Gastroesophageal sphincter (tissue), 4 donors: Measurements from ENCODE around the gene GNAI1. TPM values are rescaled to one million over a fixed set of nuclear protein-coding genes. Genes with fewer than 3 reads are reported as not detected.

Experiments
- ATAC-seq: fragments of 150-250 bp; one replicate; pipeline ENCODE4 v1.9.1; 2016; ENCODE audit warnings: mild to moderate bottlenecking, moderate library complexity
- H3K27ac ChIP-seq, 4 donors: fragments of 200-600 bp; sonication (generic) in 3 of 4; 1 replicate in 3 of 4; 2 replicates in 1 of 4; pipeline ENCODE4 v1.5.1; 2016 to 2019
- H3K27me3 ChIP-seq: fragments of 200-600 bp; sonication (generic); one replicate; pipeline ENCODE4 v1.5.1; 2019
- H3K36me3 ChIP-seq, 2 donors: fragments of 200-600 bp; sonication (generic); one replicate each; pipeline ENCODE4 v1.5.1; 2019; ENCODE audit warnings: control low read depth in 1 of 2
- H3K4me1 ChIP-seq, 3 donors: fragments of 200-600 bp; sonication (generic); 1 replicate in 2 of 3; 2 replicates in 1 of 3; pipeline ENCODE4 v1.5.1; 2016 to 2019; ENCODE audit warnings: control low read depth in 2 of 3
- H3K4me3 ChIP-seq, 2 donors: fragments of 200-600 bp; sonication (generic); one replicate each; pipeline ENCODE4 v1.5.1; 2019; ENCODE audit warnings: mild to moderate bottlenecking in 1 of 2, moderate library complexity in 1 of 2
- H3K9me3 ChIP-seq, 3 donors: fragments of 200-600 bp; sonication (generic); one replicate each; pipeline ENCODE4 v1.5.1; 2017 to 2019; ENCODE audit warnings: control low read depth in 2 of 3
- EP300 ChIP-seq: sonication (generic); formaldehyde crosslinking; IDR thresholded peaks from one replicate; pipeline ENCODE4 v1.6.1; 2017; ENCODE audit warnings: antibody characterized with exemption, mild to moderate bottlenecking
- POLR2A ChIP-seq, 2 donors: fragments of 450-650 bp; IDR thresholded peaks; one replicate each; pipeline ENCODE4 v1.6.1; 2017; ENCODE audit warnings: antibody characterized with exemption in 2 of 2, mild to moderate bottlenecking in 2 of 2, moderate library complexity in 1 of 2
- POLR2AphosphoS5 ChIP-seq: sonication (generic); formaldehyde crosslinking; IDR thresholded peaks from one replicate; pipeline ENCODE4 v1.6.1; 2017; ENCODE audit warnings: antibody characterized with exemption
- WGBS, 2 donors: methylation state at CpG; one replicate each; pipeline ENCODE4 v1.1.5; 2018; ENCODE audit warnings: low coverage in 1 of 2; 5-methylcytosine and 5-hydroxymethylcytosine counted together
- total RNA-seq, 4 donors: library from RNA; depleted of rRNA; stranded (reverse); fragments of >200 nt; gene quantifications; one replicate each; pipeline ENCODE4 v1.1.0, GENCODE V29; 2016
- TF ChIP-seq, protein P1 (sequence below), 4 experiments: fragments of 200-600 bp in 2 of 4; fragments of 450-650 bp in 2 of 4; sonication (generic) in 1 of 4; IDR thresholded peaks; one replicate each; pipeline ENCODE4 v1.5.1; 2017 to 2019; ENCODE audit warnings: antibody characterized with exemption in 4 of 4, mild to moderate bottlenecking in 2 of 4, moderate library complexity in 2 of 4

Gene GNAI1
- total RNA-seq, 4 donors from 2014 or later, result 76.8 to 136 (median 108) TPM

DNA sequence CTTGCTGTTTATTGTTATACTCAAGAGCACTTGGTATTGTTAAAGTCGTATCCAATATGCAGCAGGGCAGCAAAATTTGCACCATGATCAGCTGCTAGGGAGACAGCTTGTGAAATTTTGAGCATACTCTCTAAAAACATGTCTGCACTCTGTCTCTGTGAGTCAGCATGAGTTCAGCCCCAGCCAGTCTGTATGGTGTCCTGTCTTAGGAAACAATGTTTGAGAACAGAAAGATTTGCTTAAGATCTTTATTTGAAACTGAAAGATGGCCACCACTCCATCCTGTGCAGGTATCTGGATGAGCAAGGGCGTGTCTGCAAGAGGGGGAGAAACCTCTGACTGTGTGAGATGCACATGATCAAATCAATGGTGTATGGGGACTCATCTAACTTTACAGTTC lies 97.1 kb downstream of the GNAI1 start:
- Histone ChIP-seq H3K4me1 (no peaks in the 10 kb centered on the region), H3K36me3 (no peaks in the 10 kb centered on the region), H3K9me3 (no peaks in the 10 kb centered on the region), H3K27ac (no peak overlapping the region), H3K4me3 (no peak overlapping the region), H3K27me3 (no peaks in the 10 kb centered on the region)
- no peak for ATAC-seq
- WGBS, 2 donors, result 100% methylated on average over 1 to 2 of the region's 2 CpGs
- TF ChIP-seq EP300 (no peak), POLR2A (IDR thresholded peaks at IDR 0.05) (no peak), POLR2AphosphoS5 (no peak)
- TF ChIP-seq, protein P1, sequence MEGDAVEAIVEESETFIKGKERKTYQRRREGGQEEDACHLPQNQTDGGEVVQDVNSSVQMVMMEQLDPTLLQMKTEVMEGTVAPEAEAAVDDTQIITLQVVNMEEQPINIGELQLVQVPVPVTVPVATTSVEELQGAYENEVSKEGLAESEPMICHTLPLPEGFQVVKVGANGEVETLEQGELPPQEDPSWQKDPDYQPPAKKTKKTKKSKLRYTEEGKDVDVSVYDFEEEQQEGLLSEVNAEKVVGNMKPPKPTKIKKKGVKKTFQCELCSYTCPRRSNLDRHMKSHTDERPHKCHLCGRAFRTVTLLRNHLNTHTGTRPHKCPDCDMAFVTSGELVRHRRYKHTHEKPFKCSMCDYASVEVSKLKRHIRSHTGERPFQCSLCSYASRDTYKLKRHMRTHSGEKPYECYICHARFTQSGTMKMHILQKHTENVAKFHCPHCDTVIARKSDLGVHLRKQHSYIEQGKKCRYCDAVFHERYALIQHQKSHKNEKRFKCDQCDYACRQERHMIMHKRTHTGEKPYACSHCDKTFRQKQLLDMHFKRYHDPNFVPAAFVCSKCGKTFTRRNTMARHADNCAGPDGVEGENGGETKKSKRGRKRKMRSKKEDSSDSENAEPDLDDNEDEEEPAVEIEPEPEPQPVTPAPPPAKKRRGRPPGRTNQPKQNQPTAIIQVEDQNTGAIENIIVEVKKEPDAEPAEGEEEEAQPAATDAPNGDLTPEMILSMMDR (IDR thresholded peaks at IDR 0.05), result no peak

DNA sequence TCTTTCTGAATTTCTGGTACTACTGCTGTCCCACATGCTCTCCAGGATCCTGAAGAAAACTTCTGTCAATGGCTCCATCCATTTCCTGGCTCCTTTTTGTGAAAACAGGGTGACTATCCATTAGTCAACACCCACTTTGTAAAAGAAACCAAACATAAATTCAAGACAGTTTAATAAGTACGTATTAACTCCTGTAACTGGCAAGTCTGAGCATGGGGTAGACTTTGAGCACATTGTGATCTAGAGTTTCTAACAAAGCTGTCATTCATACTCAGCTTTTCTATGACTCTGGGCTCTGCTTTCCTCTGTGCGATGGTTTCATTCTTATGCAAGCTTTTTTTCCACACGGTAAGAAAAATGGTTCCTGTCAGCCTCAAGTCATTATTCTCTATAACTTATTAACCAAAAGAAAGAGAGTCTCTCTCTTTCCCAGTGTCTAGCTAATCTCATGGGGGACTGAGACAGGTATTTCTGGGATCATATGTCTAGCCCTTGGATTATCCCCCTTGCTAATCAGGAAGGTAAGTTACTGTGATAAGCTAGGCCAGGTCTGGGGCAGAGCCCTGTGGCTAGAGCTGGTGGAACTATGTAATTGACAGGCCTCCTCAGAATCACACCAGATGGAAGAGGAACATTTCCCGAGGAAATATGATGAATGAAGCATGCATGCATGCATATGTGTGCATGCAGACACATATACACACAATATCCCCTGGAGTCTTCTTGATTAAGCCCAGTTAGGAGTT lies 98.5 kb downstream of the GNAI1 start:
- TF ChIP-seq POLR2AphosphoS5, result no peak
- TF ChIP-seq EP300, result no peak
- TF ChIP-seq, protein P1 (IDR thresholded peaks at IDR 0.05), result no peak
- no peak for TF ChIP-seq POLR2A (IDR thresholded peaks at IDR 0.05)
- no peak for ATAC-seq
- H3K36me3 ChIP-seq, result no peaks in the 10 kb centered on the region
- no peak overlapping the region for H3K4me3 ChIP-seq
- no peak overlapping the region for H3K27ac ChIP-seq
- no peaks in the 10 kb centered on the region for H3K27me3 ChIP-seq
- no peaks in the 10 kb centered on the region for H3K4me1 ChIP-seq
- no peaks in the 10 kb centered on the region for H3K9me3 ChIP-seq
- WGBS, 2 donors, result 78 to 88% methylated on average over 3 of the region's 4 CpGs

DNA sequence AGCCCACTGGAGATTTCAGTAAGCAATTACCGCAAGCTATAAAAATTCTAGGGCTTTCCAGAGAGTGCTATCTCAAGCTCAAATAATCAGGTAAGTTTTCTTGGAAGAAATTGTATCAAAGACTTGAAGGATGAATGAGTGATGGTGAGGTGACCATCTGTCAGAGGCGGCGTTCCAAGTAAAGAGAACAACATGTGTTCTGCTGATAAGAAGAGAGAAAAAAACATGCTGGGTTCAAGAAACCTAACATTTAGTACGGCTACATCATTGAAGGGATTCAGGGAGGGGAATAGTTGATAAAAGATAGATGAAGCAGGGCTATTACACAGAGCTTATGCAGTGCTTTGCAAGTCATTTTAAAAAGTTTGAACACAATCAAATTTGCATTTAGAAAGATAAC lies 100.7 kb downstream of the GNAI1 start:
- no peak overlapping the region for H3K4me3 ChIP-seq
- H3K36me3 ChIP-seq, result no peaks in the 10 kb centered on the region
- ATAC-seq, result no peak
- H3K4me1 ChIP-seq, result no peaks in the 10 kb centered on the region
- 84 to 91% methylated on average over 4 of the region's 4 CpGs for WGBS, 2 donors
- TF ChIP-seq POLR2AphosphoS5, result no peak
- TF ChIP-seq EP300, result no peak
- TF ChIP-seq POLR2A (IDR thresholded peaks at IDR 0.05), result no peak
- TF ChIP-seq, protein P1 (IDR thresholded peaks at IDR 0.05), result no peak
- H3K27ac ChIP-seq, result no peak overlapping the region
- H3K27me3 ChIP-seq, result no peaks in the 10 kb centered on the region
- no peaks in the 10 kb centered on the region for H3K9me3 ChIP-seq

DNA sequence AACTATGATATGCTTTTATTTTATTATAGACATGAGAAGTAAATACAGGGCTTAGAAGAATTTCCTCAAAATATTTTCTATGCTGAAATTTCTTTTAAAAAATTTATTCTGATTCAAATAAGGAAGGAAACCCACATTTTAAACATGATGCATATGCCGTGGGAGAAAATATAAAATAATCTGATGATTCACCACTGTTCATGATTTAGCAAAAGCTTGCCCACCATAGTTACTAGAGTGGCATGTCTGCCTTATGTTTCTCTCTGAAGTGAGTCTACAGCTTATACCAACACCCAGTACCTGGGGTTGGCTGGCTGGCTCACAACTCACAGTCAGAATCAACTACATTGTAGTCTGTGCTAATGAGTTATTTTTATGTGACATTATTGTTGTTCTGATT lies 102.0 kb downstream of the GNAI1 start:
- no peaks in the 10 kb centered on the region for H3K4me1 ChIP-seq
- no peaks in the 10 kb centered on the region for H3K27me3 ChIP-seq
- no peak for ATAC-seq
- H3K9me3 ChIP-seq, result no peaks in the 10 kb centered on the region
- no peaks in the 10 kb centered on the region for H3K36me3 ChIP-seq
- WGBS, 2 donors, result 68 to 92% methylated on average over 1 of the region's 1 CpG
- no peak overlapping the region for H3K27ac ChIP-seq
- no peak overlapping the region for H3K4me3 ChIP-seq
- TF ChIP-seq POLR2A (IDR thresholded peaks at IDR 0.05) (no peak), EP300 (no peak), POLR2AphosphoS5 (no peak)
- TF ChIP-seq, protein P1 (IDR thresholded peaks at IDR 0.05), result no peak
